HG03565 (cell line): Measurements from ENCODE around the gene EPHA6.
"Not testable (repeated sequence)": the region's sequence is repeated elsewhere in the genome, so short reads cannot be mapped to it uniquely, and the experiment has no call there.

Experiments
- ATAC-seq: cut with Tn5 transposase; IDR thresholded peaks from one replicate; pipeline ENCODE4 v1.9.1; 2021; ENCODE audit warnings: mild to moderate bottlenecking, moderate library complexity; ENCODE audit not compliant: unreplicated experiment

The EPHA6 gene

DNA sequence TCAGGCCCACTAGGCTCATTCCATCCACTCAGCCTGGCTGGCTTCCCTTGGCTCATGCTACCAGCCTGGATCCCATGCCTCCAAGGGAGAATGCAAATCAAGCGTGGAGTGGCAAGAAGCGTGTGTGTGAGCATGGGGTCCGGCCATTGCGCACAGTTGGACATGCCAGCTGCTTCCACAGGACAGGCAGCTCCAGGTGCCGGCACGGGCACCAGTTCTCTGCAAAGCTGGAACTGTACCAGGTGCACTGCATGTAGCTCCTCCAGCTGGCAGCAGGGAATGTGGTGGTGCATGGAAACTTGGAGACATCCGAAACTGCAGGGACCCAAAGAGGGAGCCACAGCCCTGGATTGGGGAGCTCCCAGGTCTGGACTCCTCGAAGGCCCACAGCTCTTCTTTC lies 449.8 kb downstream of the EPHA6 start:
- no peak for ATAC-seq

DNA sequence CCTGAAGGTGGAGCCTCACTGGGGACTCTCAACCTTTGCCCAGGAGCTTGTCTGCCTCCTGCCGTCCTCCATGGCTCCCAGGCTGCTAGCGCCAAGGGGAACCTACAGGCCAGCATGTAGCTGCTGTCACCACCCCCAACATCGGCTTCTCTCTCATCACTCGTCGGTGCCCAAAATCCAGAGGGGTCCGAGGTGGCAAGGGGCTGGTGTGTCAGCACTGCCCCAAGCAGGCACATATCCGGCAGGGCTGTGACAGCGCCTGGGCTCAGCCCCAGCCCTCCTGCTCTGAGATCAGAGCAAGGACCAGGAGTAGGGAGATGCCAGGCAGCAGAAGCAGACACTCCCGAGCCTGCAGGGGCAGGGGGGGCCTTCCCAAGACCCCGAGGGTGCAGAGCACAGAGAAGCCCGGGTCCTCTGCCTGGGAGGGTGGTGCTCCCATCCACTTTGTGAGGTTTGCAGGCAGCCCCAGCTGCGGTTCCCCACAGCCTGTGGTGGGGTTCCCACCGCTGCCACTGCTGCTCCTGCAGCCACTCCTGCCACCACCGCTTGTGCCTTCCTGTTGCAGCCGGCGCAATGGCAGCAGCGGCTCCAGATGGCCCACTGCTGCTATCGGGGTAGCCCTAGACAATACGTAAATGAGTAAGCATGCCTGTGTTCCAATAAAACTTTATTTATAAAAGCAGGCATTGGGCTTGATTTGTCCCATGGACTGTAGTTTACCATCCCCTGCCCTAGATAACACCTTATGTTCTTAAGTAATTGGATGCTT lies 451.0 kb downstream of the EPHA6 start:
- no peak for ATAC-seq

DNA sequence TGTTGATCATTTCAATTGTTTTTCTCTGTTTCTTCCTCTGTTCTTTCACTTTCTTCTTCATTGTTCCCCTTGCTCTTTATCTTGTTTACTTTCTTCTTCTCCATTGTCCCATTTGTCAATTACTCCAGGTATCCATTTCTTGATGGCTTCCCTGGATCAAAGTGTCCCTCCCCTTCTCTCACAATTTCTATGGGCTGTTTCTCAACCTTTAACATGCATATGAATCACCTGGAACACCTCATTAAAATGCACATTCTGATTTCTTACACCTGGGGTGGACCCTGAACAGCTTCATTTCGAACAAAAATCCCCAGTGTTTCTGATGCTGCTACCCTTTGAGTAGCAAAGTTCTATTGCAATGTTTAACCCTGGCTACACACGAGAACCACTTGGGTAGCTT lies 454.8 kb downstream of the EPHA6 start:
- no peak for ATAC-seq

DNA sequence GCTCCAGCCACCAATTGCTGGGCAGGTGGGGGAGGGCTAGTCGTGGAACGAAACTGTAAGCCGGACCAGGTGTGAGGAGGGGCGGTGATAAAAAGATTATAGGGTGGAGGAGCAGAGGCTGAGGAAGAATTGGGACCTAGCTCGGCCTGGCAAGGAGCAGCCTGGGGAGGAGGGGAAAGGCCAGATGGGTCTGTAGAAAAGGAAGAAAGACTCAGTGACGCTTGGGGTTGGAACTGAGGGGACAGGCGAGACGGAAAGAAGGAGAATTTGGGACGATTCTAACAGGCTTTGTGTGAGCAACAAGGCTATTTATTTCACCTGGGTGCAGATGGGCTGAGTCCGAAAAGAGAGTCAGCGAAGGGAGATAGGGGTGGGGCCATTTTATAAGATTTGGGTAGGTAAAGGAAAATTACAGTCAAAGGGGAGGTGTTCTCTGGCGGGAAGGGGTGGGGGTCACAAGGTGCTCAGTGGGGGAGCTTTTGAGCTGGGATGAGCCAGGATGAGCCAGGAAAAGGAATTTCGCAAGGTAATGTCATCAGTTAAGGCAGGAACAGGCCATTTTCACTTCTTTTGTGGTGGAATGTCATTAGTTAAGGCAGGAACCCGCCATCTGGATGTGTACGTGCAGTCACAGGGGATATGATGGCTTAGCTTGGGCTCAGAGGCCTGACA lies 462.6 kb downstream of the EPHA6 start:
- not testable (repeated sequence) for ATAC-seq

DNA sequence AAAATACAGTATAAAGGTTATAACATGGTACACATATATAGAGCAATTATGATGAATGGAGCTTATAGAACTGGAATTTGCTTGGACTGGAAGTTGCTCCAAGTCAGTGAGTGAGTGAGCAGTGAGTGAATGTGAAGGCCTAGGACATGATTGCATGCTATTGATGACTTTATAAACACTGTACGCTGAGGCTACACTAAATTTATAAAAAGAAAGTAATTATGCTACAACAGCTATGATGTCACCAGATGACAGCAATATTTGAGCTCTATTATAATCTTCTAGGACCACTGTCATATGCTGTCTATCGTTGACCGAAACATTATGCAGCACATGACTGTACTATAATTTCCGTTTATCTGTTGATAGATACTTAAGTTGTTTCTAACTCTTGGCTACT lies 463.3 kb downstream of the EPHA6 start:
- no peak for ATAC-seq

DNA sequence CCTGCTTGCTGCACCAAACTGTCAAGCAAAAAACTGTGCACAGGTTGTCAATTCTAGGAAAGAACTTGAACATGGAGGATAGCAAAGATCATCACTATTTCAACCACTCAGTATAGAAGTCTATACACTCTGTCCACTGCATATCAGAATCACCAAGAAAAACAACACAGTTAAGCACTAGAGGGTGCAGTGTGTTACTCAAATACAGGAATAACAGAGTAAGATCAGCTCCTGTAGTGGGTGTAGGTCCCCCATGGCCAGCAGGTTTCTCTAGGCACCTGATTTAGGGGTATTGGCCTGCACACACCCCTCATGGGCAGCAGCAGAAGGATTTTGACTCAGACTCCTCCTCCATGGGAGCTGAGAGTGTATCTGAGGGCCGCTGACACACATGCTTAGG lies 464.1 kb downstream of the EPHA6 start:
- ATAC-seq = no peak

DNA sequence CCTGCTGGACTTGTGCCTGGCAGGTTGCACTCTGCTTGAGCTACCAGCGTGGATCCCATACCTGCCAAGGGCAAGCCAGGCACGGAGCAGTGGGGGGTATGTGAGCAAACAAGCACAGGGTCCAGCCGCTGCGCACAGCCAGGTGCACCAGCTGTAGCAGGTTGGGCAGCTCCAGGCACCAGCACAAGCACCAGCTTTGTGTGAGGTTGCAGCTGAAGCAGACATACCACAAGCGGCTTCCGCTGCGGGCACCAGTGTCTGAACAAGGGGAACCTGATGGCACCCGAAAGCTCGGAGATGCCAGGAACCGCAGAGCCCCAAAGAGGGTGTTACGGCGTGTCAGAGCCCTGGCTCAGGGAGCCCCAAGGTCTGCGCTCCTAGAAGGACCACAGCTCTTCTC lies 477.5 kb downstream of the EPHA6 start:
- no peak for ATAC-seq

DNA sequence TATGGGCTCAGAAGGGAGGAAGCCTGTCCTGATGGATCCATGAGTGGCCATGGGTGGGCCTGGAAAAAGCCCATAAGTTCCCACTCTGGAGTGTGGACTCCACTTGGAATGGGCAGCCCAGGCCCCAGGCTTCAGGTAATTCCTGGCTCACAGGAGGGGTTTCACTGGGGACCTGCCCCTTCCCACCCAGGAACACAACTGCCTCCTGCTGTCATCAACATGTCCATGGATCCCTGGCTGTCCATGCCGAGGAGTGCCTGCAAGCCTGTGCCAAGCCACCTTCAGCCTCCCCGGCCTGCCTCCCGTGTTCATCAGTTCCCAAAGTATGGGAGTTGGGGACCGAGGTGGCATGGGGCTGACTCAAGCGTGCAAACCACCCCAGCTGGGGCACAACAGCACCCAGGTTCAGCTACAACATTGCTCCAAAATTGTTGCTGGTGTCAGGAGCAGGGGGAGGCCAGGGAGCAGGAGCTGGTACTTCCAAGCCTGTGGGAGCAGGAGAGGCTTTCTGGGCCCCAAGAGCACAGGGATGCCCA lies 479.3 kb downstream of the EPHA6 start:
- no peak for ATAC-seq

DNA sequence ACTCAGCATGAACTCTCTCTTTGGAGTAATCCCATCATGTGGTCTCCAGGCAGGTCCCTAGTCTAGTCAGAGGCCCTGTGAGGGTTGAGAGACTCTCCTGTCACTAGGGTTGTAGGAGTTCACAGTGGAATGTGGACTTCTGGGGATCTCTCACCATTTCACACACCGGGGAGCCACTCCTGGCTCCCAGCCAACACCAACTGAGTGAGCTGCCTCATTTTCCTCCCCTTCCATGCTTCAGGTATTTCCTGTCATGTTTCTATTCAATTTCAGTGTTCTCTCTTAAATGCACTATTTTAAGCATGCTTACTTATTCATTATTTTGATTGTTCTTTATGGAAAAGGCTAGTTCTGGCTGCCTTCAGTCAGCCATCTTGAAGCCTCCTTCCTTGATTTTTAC lies 482.6 kb downstream of the EPHA6 start:
- ATAC-seq = no peak

DNA sequence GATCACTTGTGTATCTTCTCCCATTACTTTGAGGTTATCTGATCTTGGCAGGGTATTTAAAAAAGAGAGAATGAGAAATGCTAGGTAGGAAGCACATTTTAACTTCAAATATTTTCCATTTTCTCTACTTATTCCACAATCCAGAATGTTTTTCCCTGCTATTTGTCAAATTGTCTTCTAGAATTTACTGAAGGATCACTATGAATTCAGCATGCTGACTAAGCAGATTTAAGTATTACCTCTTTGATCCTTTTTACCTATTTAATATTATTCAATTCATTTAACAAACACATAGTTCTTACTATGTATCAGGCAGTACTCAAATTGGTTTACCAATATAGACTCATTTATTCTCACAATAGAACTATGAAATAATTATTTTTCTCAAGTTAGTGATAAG lies 486.7 kb downstream of the EPHA6 start:
- no peak for ATAC-seq

DNA sequence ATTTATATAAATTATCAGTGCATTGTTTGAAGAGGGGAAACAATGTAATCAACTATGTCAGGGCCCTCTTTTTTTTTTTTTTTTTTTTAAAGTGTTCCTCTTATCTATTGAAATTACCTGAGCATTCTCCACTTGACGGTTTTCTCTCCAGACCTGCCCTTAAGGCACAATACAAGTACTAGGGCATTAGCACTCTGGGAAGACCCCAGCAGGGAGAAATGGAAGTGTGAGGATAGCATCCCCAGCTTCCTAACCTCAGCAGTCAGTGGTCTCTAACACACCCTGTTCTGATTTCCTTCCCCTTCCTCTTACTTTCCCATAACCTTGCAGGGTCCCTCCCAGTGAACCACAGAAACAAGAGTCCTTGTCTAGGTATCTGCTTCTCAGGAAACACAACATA lies 491.8 kb downstream of the EPHA6 start:
- no peak for ATAC-seq

DNA sequence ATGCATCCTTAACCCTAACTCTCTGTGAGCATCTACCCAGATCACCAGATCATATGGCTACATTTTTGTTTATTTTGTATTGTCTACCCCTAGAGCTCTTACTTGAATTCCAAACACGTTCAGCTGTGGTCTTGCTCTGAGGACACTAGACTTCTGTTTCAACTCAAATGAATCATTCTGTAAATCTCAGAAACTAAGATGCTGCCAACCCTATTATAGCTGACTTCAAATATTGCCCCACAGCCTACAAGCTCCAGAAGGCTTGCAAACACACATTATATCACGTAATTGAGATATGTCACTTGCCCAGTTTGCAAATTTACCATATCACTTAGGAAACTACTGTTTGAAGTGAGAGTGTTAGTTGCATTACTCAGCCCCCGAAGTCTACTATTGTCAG lies 524.0 kb downstream of the EPHA6 start:
- ATAC-seq = no peak

DNA sequence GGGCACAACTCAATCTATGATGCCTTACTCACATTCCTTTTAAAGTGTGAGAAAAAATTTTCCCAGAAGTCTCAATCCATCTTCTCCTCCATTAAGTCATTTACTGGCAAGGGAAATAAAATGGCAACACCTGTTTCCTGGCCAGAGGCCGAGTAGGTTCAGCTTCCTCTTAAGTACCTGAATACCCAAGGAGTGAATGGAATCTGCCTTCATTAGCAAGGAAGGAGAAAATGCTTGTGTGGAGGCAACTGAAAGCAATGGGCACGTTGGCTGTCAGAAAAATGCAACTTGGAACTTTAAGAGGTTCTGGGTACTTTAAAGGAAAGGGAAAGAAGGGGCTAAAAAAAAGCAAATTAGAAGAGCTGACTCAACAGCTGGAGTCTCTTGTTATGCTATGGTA lies 526.5 kb downstream of the EPHA6 start:
- ATAC-seq = no peak

DNA sequence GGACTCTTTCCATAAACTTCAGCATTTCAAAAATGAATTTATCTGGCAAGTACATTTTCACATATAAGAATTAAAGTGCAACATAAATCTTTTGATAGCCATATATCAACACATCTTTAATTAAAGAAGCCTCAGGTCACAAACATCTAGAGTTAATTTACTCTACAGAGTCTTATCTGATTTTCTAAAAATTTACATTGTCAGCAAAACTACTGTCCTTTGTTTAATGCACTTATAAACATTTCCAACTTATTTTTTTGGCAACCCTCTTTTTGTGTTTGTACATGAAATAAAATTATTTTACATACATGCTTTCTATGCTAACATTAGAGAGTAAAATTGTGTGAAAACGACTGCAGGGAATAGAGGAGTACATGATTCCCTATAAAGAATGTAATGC lies 533.4 kb downstream of the EPHA6 start:
- ATAC-seq = no peak

DNA sequence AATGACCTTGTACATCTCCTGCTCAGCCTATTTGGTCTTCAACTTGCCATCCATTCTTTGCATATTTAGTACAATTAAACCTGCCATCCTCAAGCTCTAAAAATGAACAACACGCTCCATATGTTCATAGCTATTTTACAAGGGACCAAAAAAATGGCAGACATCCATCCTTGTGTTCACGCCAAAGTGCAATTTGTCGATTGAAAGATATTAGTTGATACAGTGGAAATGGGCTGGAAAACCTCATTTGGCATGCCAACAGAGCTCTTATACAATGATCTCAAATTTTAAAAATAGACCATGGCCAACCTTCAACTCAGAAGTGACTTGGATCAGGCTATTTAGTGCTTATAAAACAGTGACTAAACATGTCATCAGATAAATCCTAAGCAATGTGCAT lies 536.6 kb downstream of the EPHA6 start:
- no peak for ATAC-seq

DNA sequence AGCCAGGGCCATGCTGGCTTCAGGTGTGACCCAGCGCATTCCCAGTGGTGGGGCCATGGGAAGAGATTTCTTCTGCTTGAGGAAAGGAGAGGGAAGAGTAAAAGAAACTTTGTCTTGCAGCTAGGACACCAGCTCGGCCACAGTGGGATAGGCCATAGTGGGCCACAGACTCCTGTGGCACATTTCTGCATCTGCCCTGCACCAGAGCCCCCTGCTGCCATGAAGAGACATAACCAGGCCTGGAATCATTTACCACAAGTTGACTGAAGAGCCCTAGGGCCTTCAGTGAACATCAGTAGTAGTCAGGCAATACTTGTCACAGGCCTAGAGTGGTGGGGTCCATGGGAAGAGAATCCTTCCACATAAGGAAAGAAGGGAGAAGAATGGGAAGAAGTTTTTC lies 538.8 kb downstream of the EPHA6 start:
- ATAC-seq = no peak

DNA sequence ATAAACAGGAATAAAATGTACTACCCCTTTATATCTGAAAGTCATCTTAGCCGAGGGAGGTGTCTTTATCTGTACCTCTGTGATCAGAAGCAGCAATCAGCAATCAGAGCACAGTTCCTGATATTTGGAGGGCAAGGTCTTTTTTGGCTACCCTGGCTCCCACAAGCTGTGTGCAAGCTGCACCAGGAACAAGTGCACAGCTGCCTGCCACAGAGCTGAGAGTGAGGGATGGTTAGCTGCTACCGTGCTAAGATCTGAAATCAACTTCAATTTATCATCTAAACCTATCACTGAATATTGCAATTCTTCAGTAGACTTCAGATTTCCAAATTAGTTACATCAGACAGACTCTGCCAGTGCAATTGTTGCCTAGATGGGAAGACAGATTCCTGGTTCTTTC lies 545.6 kb downstream of the EPHA6 start:
- ATAC-seq = no peak

DNA sequence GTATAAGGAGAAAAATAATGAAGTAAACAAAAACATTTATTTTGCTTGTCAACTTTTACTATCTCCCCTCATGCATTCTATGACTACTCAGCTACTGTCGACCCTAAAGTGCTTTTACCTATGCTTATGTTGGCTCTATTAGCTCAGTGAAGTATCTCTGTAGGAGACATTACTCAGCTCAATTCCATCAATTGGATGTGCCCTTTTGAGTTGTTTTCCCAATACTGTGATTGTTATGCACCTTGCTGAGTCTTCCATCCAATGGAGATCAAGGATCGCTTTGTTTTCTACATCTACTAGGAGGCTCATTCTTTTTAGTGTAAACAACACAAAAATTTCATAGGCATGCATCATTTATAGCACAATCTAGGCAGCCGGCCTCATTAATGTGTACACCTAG lies 546.4 kb downstream of the EPHA6 start:
- ATAC-seq = no peak

DNA sequence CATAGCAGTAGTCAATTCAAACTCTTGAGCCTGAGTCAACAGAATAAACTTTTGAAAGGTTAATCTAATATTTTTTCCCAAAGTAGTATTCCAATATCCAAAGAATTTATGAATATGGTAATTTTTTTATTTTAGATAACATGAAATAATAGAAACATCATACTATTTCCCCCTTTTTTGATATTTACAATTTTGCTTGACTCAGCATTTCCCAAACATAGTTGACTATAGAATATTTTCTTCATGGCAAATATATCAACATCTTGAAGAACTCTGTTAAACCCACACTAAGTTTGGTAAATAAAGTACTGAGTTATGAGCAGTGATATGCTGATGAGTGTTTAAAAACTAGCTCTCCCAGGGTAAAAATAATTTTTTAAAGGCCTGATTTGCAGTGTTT lies 570.2 kb downstream of the EPHA6 start:
- ATAC-seq = no peak

DNA sequence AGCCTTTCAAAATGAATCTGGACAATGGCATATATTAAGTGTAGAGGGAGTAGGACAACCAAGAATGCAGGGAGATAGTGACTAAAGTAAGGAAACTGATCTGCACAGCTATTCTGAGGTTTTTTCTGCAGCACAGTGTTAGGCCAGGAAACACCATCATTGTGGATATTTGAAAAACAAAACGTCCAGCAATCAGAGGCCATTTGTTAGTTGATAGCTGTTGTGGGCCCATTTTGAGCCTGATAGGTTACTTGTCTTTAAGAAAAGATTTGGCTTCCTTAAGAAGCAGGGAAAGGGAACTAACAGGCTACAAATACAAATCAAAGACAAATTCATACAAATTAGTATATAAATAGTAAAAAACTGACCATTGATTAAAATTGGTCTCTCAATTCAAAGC lies 574.4 kb downstream of the EPHA6 start:
- no peak for ATAC-seq

DNA sequence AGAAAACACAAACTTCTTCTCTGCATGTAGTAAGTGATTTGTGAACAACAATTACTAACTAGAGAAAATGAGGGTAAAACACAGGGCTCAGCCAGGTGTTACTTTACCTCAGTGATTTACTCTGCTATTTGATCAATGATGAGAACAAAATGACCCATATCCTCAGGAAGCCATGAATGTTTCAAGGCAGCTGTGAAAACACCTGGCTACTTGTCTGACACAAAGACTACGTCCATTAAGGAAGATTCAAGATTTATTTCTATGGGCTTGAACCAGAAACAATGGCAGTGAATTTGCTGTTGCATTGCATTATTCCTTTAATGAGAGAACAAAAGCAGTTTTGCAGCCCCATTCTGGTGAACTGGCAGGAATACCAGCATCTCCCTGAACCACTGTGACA lies 575.5 kb downstream of the EPHA6 start:
- ATAC-seq = no peak

DNA sequence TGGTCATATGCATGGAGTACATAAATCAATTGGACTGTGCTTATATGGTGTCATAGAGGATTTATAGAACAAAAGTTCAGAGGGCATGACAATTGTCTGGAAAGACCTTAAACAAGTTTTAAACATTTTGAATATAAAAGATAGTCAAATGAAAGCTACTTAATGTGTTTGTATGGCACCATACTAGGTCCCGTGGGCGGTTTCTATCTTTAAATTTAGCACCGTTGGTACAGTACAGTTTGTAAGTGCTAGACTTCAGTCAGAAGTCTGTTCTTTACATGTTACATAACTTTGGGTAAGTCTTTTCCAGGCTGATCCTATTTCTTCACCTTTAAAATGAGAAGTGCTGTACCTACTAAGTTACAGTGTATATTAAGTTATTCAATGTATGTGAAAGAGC lies 576.8 kb downstream of the EPHA6 start:
- no peak for ATAC-seq

DNA sequence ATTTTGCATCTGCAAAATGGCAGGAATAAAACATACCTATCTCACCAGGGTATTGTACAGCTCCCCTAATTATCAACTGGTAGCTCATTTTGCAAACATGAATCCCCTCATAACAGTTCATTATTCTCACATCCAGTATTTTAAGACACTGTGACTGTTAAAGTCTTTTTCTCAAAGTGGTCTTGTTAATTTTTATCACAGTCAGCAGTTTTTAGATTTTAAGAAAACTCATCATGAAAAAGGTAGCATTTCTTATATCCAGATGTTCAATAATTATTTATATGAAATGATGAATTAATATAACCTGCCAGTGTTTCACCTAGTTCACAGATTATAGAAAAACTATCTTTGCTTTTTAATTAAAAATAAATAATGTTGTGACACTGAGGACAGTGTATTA lies 595.2 kb downstream of the EPHA6 start:
- no peak for ATAC-seq
